T-helper 2 cell treated with Interferon-gamma antibody and Interleukin-4, amounts not matched to agents 5 μg/mL and 100 μg/mL, for 36 hours (primary cell): ENCODE results near the gene ZSCAN5A.
A peak's percentile ranks its signal among the peaks of the same experiment; 100 is the strongest.
"Not testable (repeated sequence)": the region's sequence is repeated elsewhere in the genome, so short reads cannot be mapped to it uniquely, and the experiment has no call there.

Experiments used
- DNase-seq: peaks from one replicate; pipeline ENCODE4 v3.0.0; 2021; ENCODE audit warnings: low spot score
- H3K27ac Mint-ChIP-seq: one replicate; pipeline ENCODE4 v1.8.0; 2021; ENCODE audit warnings: mild to moderate bottlenecking, mixed read lengths
- H3K27me3 Mint-ChIP-seq: one replicate; pipeline ENCODE4 v1.8.0; 2021; ENCODE audit warnings: low read depth, mixed read lengths
- H3K36me3 Mint-ChIP-seq: one replicate; pipeline ENCODE4 v1.8.0; 2021; ENCODE audit warnings: low read depth, mixed read lengths
- H3K4me1 Mint-ChIP-seq: one replicate; pipeline ENCODE4 v1.8.0; 2021; ENCODE audit warnings: low read depth, mixed read lengths
- H3K4me3 Mint-ChIP-seq: one replicate; pipeline ENCODE4 v1.8.0; 2022; ENCODE audit warnings: mild to moderate bottlenecking, moderate library complexity, mixed read lengths
- H3K9me3 Mint-ChIP-seq: one replicate; pipeline ENCODE4 v1.8.0; 2021; ENCODE audit warnings: mixed read lengths

Gene ZSCAN5A

GRCh38 chr19:56272161-56272798 lies 42.4 kb downstream of the ZSCAN5A start, which contains the start of gene EDDM13:
Gene EDDM13, plus strand, starts transcription at chr19:56272748. Its CDS starts 87 bp downstream, at chr19:56272835.
- Mint-ChIP-seq H3K27ac (no peak within 1 kb of the TSS), H3K9me3 (no peaks in the 10 kb centered on the region), H3K4me1 (no peaks in the 10 kb centered on the region), H3K27me3 (no peaks in the 10 kb centered on the region), H3K4me3 (no peak within 1 kb of the TSS), H3K36me3 (no peaks in the 10 kb centered on the region)
- DNase-seq, result no peak

- DNase-seq, result no peak
- H3K27ac Mint-ChIP-seq, result no peak overlapping the region
- H3K27me3 Mint-ChIP-seq, result no peaks in the 10 kb centered on the region
- no peaks in the 10 kb centered on the region for H3K36me3 Mint-ChIP-seq
- no peak overlapping the region for H3K4me3 Mint-ChIP-seq
- H3K4me1 Mint-ChIP-seq, result no peaks in the 10 kb centered on the region
- H3K9me3 Mint-ChIP-seq, result no peaks in the 10 kb centered on the region
Observed at GRCh38 chr19:56271151-56271550, 43.5 kb downstream of the ZSCAN5A start.

GRCh38 chr19:56270676-56271075 lies 44.0 kb downstream of the ZSCAN5A start:
- no peaks in the 10 kb centered on the region for H3K4me1 Mint-ChIP-seq
- no peak overlapping the region for H3K4me3 Mint-ChIP-seq
- H3K9me3 Mint-ChIP-seq, result no peaks in the 10 kb centered on the region
- no peak overlapping the region for H3K27ac Mint-ChIP-seq
- DNase-seq, result no peak
- no peaks in the 10 kb centered on the region for H3K27me3 Mint-ChIP-seq
- no peaks in the 10 kb centered on the region for H3K36me3 Mint-ChIP-seq

GRCh38 chr19:56269348-56269747 lies 45.3 kb downstream of the ZSCAN5A start:
- DNase-seq, result no peak
- no peaks in the 10 kb centered on the region for H3K27me3 Mint-ChIP-seq
- H3K4me1 Mint-ChIP-seq, result no peaks in the 10 kb centered on the region
- no peak overlapping the region for H3K4me3 Mint-ChIP-seq
- H3K27ac Mint-ChIP-seq, result no peak overlapping the region
- no peaks in the 10 kb centered on the region for H3K36me3 Mint-ChIP-seq
- no peaks in the 10 kb centered on the region for H3K9me3 Mint-ChIP-seq

- no peak overlapping the region for H3K4me3 Mint-ChIP-seq
- H3K27me3 Mint-ChIP-seq, result no peaks in the 10 kb centered on the region
- no peaks in the 10 kb centered on the region for H3K36me3 Mint-ChIP-seq
- H3K9me3 Mint-ChIP-seq, result no peaks in the 10 kb centered on the region
- DNase-seq, result no peak
- H3K27ac Mint-ChIP-seq, result no peak overlapping the region
- no peaks in the 10 kb centered on the region for H3K4me1 Mint-ChIP-seq
Observed at GRCh38 chr19:56266051-56266450, 48.6 kb downstream of the ZSCAN5A start.

GRCh38 chr19:56263319-56263718 lies 51.3 kb downstream of the ZSCAN5A start:
- H3K27me3 Mint-ChIP-seq, result no peaks in the 10 kb centered on the region
- no peaks in the 10 kb centered on the region for H3K9me3 Mint-ChIP-seq
- H3K27ac Mint-ChIP-seq, result no peak overlapping the region
- H3K36me3 Mint-ChIP-seq, result no peaks in the 10 kb centered on the region
- H3K4me3 Mint-ChIP-seq, result no peak overlapping the region
- no peak for DNase-seq
- H3K4me1 Mint-ChIP-seq, result no peaks in the 10 kb centered on the region

GRCh38 chr19:56261932-56262331 lies 52.7 kb downstream of the ZSCAN5A start:
- H3K27me3 Mint-ChIP-seq, H3K4me3 Mint-ChIP-seq, H3K36me3 Mint-ChIP-seq, H3K9me3 Mint-ChIP-seq, DNase-seq, H3K27ac Mint-ChIP-seq, H3K4me1 Mint-ChIP-seq: not testable (repeated sequence)

- no peak for DNase-seq
- Mint-ChIP-seq H3K4me1 (no peaks in the 10 kb centered on the region), H3K27ac (no peak overlapping the region), H3K27me3 (no peaks in the 10 kb centered on the region), H3K36me3 (no peaks in the 10 kb centered on the region), H3K9me3 (no peaks in the 10 kb centered on the region), H3K4me3 (no peak overlapping the region)
Observed at GRCh38 chr19:56261145-56261544, 53.5 kb downstream of the ZSCAN5A start.

- Mint-ChIP-seq H3K27me3 (no peaks in the 10 kb centered on the region), H3K36me3 (no peaks in the 10 kb centered on the region), H3K4me3 (no peak overlapping the region), H3K4me1 (no peaks in the 10 kb centered on the region), H3K9me3 (no peaks in the 10 kb centered on the region), H3K27ac (no peak overlapping the region)
- no peak for DNase-seq
Observed at GRCh38 chr19:56258272-56258671, 56.4 kb downstream of the ZSCAN5A start.

GRCh38 chr19:56253737-56254136 lies 60.9 kb downstream of the ZSCAN5A start:
- DNase-seq, result no peak
- Mint-ChIP-seq H3K27me3 (no peaks in the 10 kb centered on the region), H3K27ac (no peak overlapping the region), H3K9me3 (peaks cover 5% of the 10 kb centered on the region), H3K36me3 (no peaks in the 10 kb centered on the region), H3K4me1 (no peaks in the 10 kb centered on the region), H3K4me3 (no peak overlapping the region)

- Mint-ChIP-seq H3K27ac (no peak overlapping the region), H3K27me3 (no peaks in the 10 kb centered on the region), H3K4me3 (no peak overlapping the region), H3K4me1 (no peaks in the 10 kb centered on the region), H3K9me3 (peaks cover 5% of the 10 kb centered on the region), H3K36me3 (no peaks in the 10 kb centered on the region)
- DNase-seq, result peak; percentile 41
Observed at GRCh38 chr19:56252699-56253422, 61.8 kb downstream of the ZSCAN5A start.

- H3K9me3 Mint-ChIP-seq, H3K27me3 Mint-ChIP-seq, H3K27ac Mint-ChIP-seq, H3K4me3 Mint-ChIP-seq, H3K36me3 Mint-ChIP-seq, DNase-seq, H3K4me1 Mint-ChIP-seq: not testable (repeated sequence)
Observed at GRCh38 chr19:56248736-56249338, 65.8 kb downstream of the ZSCAN5A start.

- H3K27ac Mint-ChIP-seq, H3K4me1 Mint-ChIP-seq, H3K4me3 Mint-ChIP-seq, DNase-seq, H3K27me3 Mint-ChIP-seq, H3K9me3 Mint-ChIP-seq, H3K36me3 Mint-ChIP-seq: not testable (repeated sequence)
Observed at GRCh38 chr19:56245764-56246163, 68.9 kb downstream of the ZSCAN5A start.

- Mint-ChIP-seq H3K27ac (no peak overlapping the region), H3K4me1 (no peaks in the 10 kb centered on the region), H3K36me3 (no peaks in the 10 kb centered on the region), H3K9me3 (no peaks in the 10 kb centered on the region), H3K27me3 (no peaks in the 10 kb centered on the region), H3K4me3 (no peak overlapping the region)
- DNase-seq, result no peak
Observed at GRCh38 chr19:56245121-56245740, 69.4 kb downstream of the ZSCAN5A start.
